ENCODE measurements around the gene TMC8. TPM values are rescaled to one million over a fixed set of nuclear protein-coding genes. Genes with fewer than 3 reads are reported as not detected.
A peak's percentile ranks its signal among the peaks of the same experiment; 100 is the strongest.

The TMC8 gene
- polyA plus RNA-seq, 6 donors from 2014 or later = 26.2 to 103 (median 55.2) TPM

DNA sequence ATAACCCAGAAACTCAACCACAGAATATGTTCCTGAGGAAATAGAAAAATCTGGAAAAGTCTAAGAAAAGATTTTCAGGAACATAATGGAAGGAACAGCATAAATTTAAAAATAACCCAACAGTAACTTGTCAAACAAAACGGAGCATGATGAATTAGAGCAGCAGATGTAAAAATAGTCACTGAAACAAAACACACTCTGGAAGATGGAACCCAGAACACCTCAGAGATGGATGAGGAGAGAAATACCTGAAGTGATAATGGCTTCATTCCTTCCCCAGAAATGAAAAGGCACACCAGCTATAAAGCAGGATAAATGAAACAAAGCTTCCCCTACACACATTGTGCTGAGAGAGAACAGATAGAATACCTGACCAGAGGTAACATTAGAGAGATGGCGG is 49.9 kb downstream of the TMC8 start:
- peak overlapping the region in 4 of 6 donors; percentile 17 to 68 (median 46) for H3K27ac Mint-ChIP-seq

DNA sequence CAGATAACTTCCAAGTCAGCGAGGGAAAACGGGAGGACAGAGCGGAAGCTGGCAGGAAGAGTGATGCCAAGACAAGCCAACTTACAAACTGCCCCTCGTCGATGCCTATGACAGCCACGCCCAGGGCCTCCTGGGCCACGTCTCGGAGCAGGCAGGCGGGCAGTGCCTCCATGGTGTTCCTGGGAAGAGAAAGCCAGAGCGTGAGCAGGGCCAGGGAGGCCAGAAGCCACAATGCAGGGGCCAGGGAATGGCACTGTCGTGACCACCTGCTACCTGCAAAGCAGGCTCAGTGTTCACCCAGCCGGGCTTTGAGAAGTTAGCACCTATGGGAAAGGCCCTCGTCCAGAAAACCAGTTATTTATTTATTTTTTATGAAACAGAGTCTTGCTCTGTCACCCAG is 51.9 kb downstream of the TMC8 start:
- Mint-ChIP-seq H3K4me3 (no peak overlapping the region), H3K27me3 (no peaks in the 10 kb centered on the region), H3K4me1 (peaks cover 19 to 25% (median 21%) of the 10 kb centered on the region in 3 donors), H3K9me3 (no peaks in the 10 kb centered on the region), H3K36me3 (no peaks in the 10 kb centered on the region), H3K27ac (no peak overlapping the region)
- no peak for ATAC-seq (ENCODE audit: low read depth in 2 of 2)
- no peak for DNase-seq

More for the DNA sequence above, 49.9 kb downstream of the TMC8 start:
- no peaks in the 10 kb centered on the region for H3K36me3 Mint-ChIP-seq
- DNase-seq (no peak), ATAC-seq (ENCODE audit: low read depth in 2 of 2) (no peak)
- peaks cover 24 to 35% (median 28%) of the 10 kb centered on the region in 3 donors for H3K4me1 Mint-ChIP-seq
- peak overlapping the region in 3 of 8 donors; percentile 6 to 44 (median 6) for H3K4me3 Mint-ChIP-seq
- H3K9me3 Mint-ChIP-seq = no peaks in the 10 kb centered on the region
- no peaks in the 10 kb centered on the region for H3K27me3 Mint-ChIP-seq

GRCh38 chr17:78183916-78184315 is 53.3 kb downstream of the TMC8 start:
- H3K9me3 Mint-ChIP-seq = no peaks in the 10 kb centered on the region
- peaks cover 21 to 27% (median 23%) of the 10 kb centered on the region in 3 donors for H3K4me1 Mint-ChIP-seq
- H3K27me3 Mint-ChIP-seq = no peaks in the 10 kb centered on the region
- peak overlapping the region in 1 of 6 donors; percentile 7 for H3K27ac Mint-ChIP-seq
- DNase-seq = no peak
- ATAC-seq (ENCODE audit: low read depth in 2 of 2) = no peak
- H3K36me3 Mint-ChIP-seq = no peaks in the 10 kb centered on the region
- H3K4me3 Mint-ChIP-seq = peak overlapping the region in 1 of 8 donors; percentile 45

- Mint-ChIP-seq H3K4me3 (peak overlapping the region in 1 of 8 donors; percentile 45), H3K4me1 (peaks cover 21 to 26% (median 23%) of the 10 kb centered on the region in 3 donors)
Observed at GRCh38 chr17:78184351-78184750, 53.8 kb downstream of the TMC8 start.

DNA sequence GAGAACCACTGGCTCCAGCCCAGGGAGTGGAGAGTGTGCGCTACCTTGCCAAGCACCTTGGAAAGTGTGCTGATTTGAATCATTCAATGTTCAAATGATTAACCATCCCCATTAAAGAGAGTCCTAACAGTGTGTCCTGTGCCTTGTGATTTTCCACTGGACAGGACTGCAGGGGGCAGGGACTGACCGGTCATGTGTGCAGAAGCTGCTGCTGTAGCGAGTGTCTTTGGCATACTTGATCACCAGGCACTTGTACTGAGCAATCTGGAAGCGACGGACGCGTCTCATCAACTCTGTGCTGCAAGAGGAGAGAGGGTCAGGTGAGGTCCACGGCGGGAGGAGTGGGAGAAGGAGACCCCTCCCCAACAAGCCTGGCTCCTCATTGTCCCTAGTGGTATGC is 54.3 kb downstream of the TMC8 start:
- Mint-ChIP-seq H3K4me1 (peaks cover 21 to 25% (median 23%) of the 10 kb centered on the region in 3 donors), H3K4me3 (peak overlapping the region in 2 of 8 donors; percentile 10 to 73)

More at GRCh38 chr17:78184351-78184750, 53.8 kb downstream of the TMC8 start:
- Mint-ChIP-seq H3K27me3 (no peaks in the 10 kb centered on the region), H3K36me3 (no peaks in the 10 kb centered on the region), H3K9me3 (no peaks in the 10 kb centered on the region), H3K27ac (peak overlapping the region in 1 of 6 donors; percentile 17)
- ATAC-seq (ENCODE audit: low read depth in 2 of 2) (no peak), DNase-seq (no peak)

DNA sequence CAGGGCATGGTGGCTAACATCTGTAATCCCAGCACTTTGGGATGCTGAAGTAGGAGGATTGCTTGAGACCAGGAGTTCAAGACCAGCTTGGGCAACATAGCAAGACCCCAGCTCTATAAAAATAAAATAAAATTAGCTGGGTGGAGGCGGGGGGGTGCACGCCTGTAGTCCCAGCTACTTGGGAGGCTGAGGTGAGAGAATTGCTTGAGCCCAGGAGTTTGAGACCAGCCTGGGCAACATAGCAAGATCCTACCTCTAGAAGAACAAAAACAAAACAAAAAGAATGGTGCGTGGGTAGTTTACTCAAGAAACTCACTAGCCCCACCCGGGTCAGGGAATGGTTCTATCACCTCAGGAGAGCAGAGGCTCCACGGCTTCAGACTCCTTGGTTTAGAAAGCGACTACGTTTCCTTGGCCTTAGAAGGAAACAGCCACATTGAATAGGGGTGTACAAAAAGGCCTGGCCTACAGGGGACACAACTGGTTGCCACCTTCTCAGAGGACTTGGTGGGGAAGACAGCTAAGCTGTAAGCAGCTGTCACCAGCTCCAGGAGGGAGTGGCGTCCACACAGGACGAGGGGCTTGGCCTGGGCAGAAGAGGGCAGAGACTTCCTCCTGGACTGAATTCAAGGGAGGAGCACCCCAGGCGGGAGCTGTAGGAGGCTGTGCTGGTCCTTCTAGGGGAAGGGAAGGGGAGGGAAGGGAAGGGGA is 55.6 kb downstream of the TMC8 start:
- no peak for DNase-seq
- Mint-ChIP-seq H3K36me3 (no peaks in the 10 kb centered on the region), H3K4me3 (peak overlapping the region; percentile 34 to 81 (median 72)), H3K27me3 (no peaks in the 10 kb centered on the region), H3K4me1 (peaks cover 14 to 17% (median 14%) of the 10 kb centered on the region in 3 donors), H3K27ac (peak overlapping the region in 4 of 6 donors; percentile 51 to 88 (median 70)), H3K9me3 (no peaks in the 10 kb centered on the region)
- no peak for ATAC-seq (ENCODE audit: low read depth in 2 of 2)

More for the DNA sequence above, 54.3 kb downstream of the TMC8 start:
- DNase-seq (no peak), ATAC-seq (ENCODE audit: low read depth in 2 of 2) (no peak)
- Mint-ChIP-seq H3K36me3 (no peaks in the 10 kb centered on the region), H3K9me3 (no peaks in the 10 kb centered on the region), H3K27me3 (no peaks in the 10 kb centered on the region), H3K27ac (peak overlapping the region in 3 of 6 donors; percentile 19 to 43 (median 32))

GRCh38 chr17:78186692-78187595 is 56.4 kb downstream of the TMC8 start, which contains the start of the genes AFMID and TK1:
TSS of gene AFMID (plus strand) at chr17:78187362. CDS start at chr17:78187371, 9 bp downstream.
TSS of gene TK1 (minus strand) at chr17:78187052. CDS start at chr17:78186994, 58 bp downstream.
- Mint-ChIP-seq H3K27ac (peak within 1 kb of the TSS; percentile 39 to 97 (median 72)), H3K27me3 (no peaks in the 10 kb centered on the region), H3K4me1 (peaks cover 14 to 17% (median 14%) of the 10 kb centered on the region in 3 donors), H3K36me3 (no peaks in the 10 kb centered on the region), H3K4me3 (peak within 1 kb of the TSS; percentile 81 to 97 (median 89)), H3K9me3 (no peaks in the 10 kb centered on the region)
- ATAC-seq (ENCODE audit: low read depth in 2 of 2) (peak; percentile 88 to 89), DNase-seq (peak; percentile 75)

Other genes with a start within 250 kb of the TMC8 start
- gene TNRC6C, start 172.1 kb upstream of the TMC8 start, polyA plus RNA-seq (ENCODE audit: low read depth in 6 of 6) = 1 to 10 TPM in 5 of 6 donors, not detected in 1; 1.2 to 5.5 (median 2.0) TPM
- gene TMC6, start 2.0 kb upstream of the TMC8 start, polyA plus RNA-seq (ENCODE audit: low read depth in 6 of 6) = 100 to 1,000 TPM in 5 of 6 donors, 10 to 100 TPM in 1; 84.9 to 170 (median 141) TPM
- gene C17orf99, start 15.6 kb downstream of the TMC8 start, polyA plus RNA-seq (ENCODE audit: low read depth in 6 of 6) = under 1 TPM in 1 of 6 donors, not detected in 5; 0.42 TPM
- gene SYNGR2, start 37.8 kb downstream of the TMC8 start, polyA plus RNA-seq (ENCODE audit: low read depth in 6 of 6) = 100 to 1,000 TPM; 490 to 908 (median 562) TPM
- 1 to 10 TPM in 5 of 6 donors, under 1 TPM in 1; 0.91 to 3.5 (median 2.1) TPM for gene TK1, start 56.3 kb downstream of the TMC8 start, polyA plus RNA-seq (ENCODE audit: low read depth in 6 of 6)
- 1 to 10 TPM in 4 of 6 donors, under 1 TPM in 1, not detected in 1; 0.53 to 4.6 (median 2.1) TPM for gene AFMID, start 56.6 kb downstream of the TMC8 start, polyA plus RNA-seq (ENCODE audit: low read depth in 6 of 6)
- gene BIRC5, start 83.5 kb downstream of the TMC8 start, polyA plus RNA-seq (ENCODE audit: low read depth in 6 of 6) = not detected
- not detected for gene TMEM235, start 100.9 kb downstream of the TMC8 start, polyA plus RNA-seq (ENCODE audit: low read depth in 6 of 6)
- gene SOCS3, start 229.3 kb downstream of the TMC8 start, polyA plus RNA-seq (ENCODE audit: low read depth in 6 of 6) = 10 to 100 TPM in 4 of 6 donors, 1 to 10 TPM in 2; 4.7 to 29.1 (median 15.2) TPM
- 10 to 100 TPM; 23.9 to 50.1 (median 29.8) TPM for gene PGS1, start 247.9 kb downstream of the TMC8 start, polyA plus RNA-seq (ENCODE audit: low read depth in 6 of 6)

Data from naive B cell (primary cell).